Calu3 (cell line): Measurements from ENCODE around the gene SGCA. TPM values are rescaled to one million over a fixed set of nuclear protein-coding genes. Genes with fewer than 3 reads are reported as not detected.

Experiments used
- BruUV-seq: library from RNA; stranded (reverse); fragments of 400-500 nt; replicated peaks from 2 replicates; lab custom pipeline; 2021; lab: Mats Ljungman, UMichigan
- CTCF ChIA-PET: fragments of 300-600 bp; sonication (Branson Sonifier 250); formaldehyde crosslinking; loops from one replicate; lab custom pipeline; 2022; ENCODE audit warnings: antibody characterized with exemption; lab: Charles Lee
- DNase-seq: peaks from one replicate; pipeline ENCODE4 v3.0.0; 2022
- H3K27ac Mint-ChIP-seq: one replicate; pipeline ENCODE4 v1.8.0; 2022; ENCODE audit warnings: mixed read lengths; ENCODE audit not compliant: unreplicated experiment
- H3K27me3 Mint-ChIP-seq: one replicate; pipeline ENCODE4 v1.8.0; 2022; ENCODE audit warnings: mixed read lengths; ENCODE audit not compliant: unreplicated experiment
- H3K36me3 Mint-ChIP-seq: one replicate; pipeline ENCODE4 v1.8.0; 2022; ENCODE audit warnings: mild to moderate bottlenecking, moderate library complexity, mixed read lengths; ENCODE audit not compliant: insufficient read depth, unreplicated experiment
- H3K4me1 Mint-ChIP-seq: one replicate; pipeline ENCODE4 v1.8.0; 2022; ENCODE audit warnings: mild to moderate bottlenecking, low read depth, mixed read lengths; ENCODE audit not compliant: unreplicated experiment
- H3K4me3 Mint-ChIP-seq: one replicate; pipeline ENCODE4 v1.8.0; 2022; ENCODE audit warnings: mild to moderate bottlenecking, low read depth, moderate library complexity, mixed read lengths; ENCODE audit not compliant: unreplicated experiment
- H3K9me3 Mint-ChIP-seq: one replicate; pipeline ENCODE4 v1.8.0; 2022; ENCODE audit warnings: low read depth, mixed read lengths; ENCODE audit not compliant: unreplicated experiment
- intact Hi-C: fragments of 100-400 bp; cut with micrococcal nuclease; formaldehyde crosslinking; loops from one replicate; pipeline ENCODE4 v1.10.0; 2022; ENCODE audit not compliant: unreplicated experiment
- total RNA-seq: library from RNA; stranded (reverse); gene quantifications from 2 replicates; pipeline ENCODE4 v1.2.3, GENCODE V29; 2022
- TF ChIP-seq, protein P1 (sequence below): fragments of 200-600 bp; IDR thresholded peaks from one replicate; pipeline ENCODE4 v1.8.0; 2022; ENCODE audit warnings: antibody characterized with exemption; ENCODE audit not compliant: unreplicated experiment

SGCA gene
- total RNA-seq, 1 experiment from 2014 or later = not detected

GRCh38 chr17:50220811-50221210 lies 55.0 kb downstream of the SGCA start:
- H3K4me3 Mint-ChIP-seq = no peak overlapping the region
- DNase-seq = no peak
- peaks cover 43% of the 10 kb centered on the region for H3K4me1 Mint-ChIP-seq
- H3K36me3 Mint-ChIP-seq = peaks cover 9% of the 10 kb centered on the region
- intact Hi-C loops = no loop called here
- TF ChIP-seq, protein P1, sequence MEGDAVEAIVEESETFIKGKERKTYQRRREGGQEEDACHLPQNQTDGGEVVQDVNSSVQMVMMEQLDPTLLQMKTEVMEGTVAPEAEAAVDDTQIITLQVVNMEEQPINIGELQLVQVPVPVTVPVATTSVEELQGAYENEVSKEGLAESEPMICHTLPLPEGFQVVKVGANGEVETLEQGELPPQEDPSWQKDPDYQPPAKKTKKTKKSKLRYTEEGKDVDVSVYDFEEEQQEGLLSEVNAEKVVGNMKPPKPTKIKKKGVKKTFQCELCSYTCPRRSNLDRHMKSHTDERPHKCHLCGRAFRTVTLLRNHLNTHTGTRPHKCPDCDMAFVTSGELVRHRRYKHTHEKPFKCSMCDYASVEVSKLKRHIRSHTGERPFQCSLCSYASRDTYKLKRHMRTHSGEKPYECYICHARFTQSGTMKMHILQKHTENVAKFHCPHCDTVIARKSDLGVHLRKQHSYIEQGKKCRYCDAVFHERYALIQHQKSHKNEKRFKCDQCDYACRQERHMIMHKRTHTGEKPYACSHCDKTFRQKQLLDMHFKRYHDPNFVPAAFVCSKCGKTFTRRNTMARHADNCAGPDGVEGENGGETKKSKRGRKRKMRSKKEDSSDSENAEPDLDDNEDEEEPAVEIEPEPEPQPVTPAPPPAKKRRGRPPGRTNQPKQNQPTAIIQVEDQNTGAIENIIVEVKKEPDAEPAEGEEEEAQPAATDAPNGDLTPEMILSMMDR = no peak
- H3K27ac Mint-ChIP-seq = no peak overlapping the region
- no TSS peak for BruUV-seq
- peaks cover 2% of the 10 kb centered on the region for H3K9me3 Mint-ChIP-seq
- H3K27me3 Mint-ChIP-seq = no peaks in the 10 kb centered on the region
- CTCF ChIA-PET = interaction anchor here (2.1 kb wide), 1 partner anchor 8 kb away, joined by 7 read pairs; no protein-coding TSS in a partner anchor

DNA sequence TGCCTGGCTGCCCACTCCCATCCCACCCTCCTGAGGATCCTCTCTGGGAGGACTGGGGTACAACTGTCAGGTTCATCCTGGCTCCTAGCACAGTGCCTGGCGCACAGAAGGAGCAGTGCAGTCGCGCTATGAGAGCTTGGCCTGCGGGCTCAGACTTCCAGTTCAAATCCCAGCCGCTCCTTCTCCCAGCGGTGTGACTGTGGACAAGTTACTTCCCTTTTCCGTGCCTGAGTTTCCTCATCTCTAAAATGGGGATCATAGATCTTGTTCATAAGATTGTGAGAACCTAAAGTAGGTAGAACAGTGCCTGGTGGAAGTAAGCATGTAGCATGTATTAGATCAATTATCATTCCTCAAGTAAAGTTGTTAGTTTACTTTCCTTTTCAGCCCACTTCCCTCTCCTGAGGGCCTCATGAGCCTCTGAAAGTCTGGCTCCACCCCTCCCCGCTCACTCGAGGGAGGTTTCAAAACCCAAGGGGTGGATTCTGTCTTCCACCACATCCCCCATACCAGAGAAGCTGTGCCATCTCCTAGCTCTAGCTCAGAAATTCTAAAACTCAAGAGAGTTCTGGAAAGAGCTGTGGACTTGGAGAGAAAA lies 55.6 kb downstream of the SGCA start:
- intact Hi-C loops = no loop called here
- Mint-ChIP-seq H3K4me3 (no peak overlapping the region), H3K27ac (no peak overlapping the region), H3K4me1 (peaks cover 43% of the 10 kb centered on the region), H3K27me3 (no peaks in the 10 kb centered on the region), H3K9me3 (peaks cover 2% of the 10 kb centered on the region), H3K36me3 (peaks cover 9% of the 10 kb centered on the region)
- DNase-seq = no peak
- no TSS peak for BruUV-seq
- CTCF ChIA-PET = interaction anchor here (0.6 to 2.1 kb wide), 3 partner anchors 9 to 69 kb away, joined by 3 to 7 read pairs (median 3); no protein-coding TSS in a partner anchor
- TF ChIP-seq, protein P1 = no peak

- peaks cover 2% of the 10 kb centered on the region for H3K9me3 Mint-ChIP-seq
- no TSS peak for BruUV-seq
- H3K4me1 Mint-ChIP-seq = peaks cover 43% of the 10 kb centered on the region
- DNase-seq = no peak
- no peak overlapping the region for H3K27ac Mint-ChIP-seq
- CTCF ChIA-PET = interaction anchor here (0.6 to 2.1 kb wide), 3 partner anchors 9 to 68 kb away, joined by 3 to 7 read pairs (median 3); no protein-coding TSS in a partner anchor
- peaks cover 5% of the 10 kb centered on the region for H3K27me3 Mint-ChIP-seq
- H3K4me3 Mint-ChIP-seq = no peak overlapping the region
- peaks cover 9% of the 10 kb centered on the region for H3K36me3 Mint-ChIP-seq
- TF ChIP-seq, protein P1 = no peak
- intact Hi-C loops = no loop called here
Measured at GRCh38 chr17:50221864-50222545, 56.2 kb downstream of the SGCA start.

DNA sequence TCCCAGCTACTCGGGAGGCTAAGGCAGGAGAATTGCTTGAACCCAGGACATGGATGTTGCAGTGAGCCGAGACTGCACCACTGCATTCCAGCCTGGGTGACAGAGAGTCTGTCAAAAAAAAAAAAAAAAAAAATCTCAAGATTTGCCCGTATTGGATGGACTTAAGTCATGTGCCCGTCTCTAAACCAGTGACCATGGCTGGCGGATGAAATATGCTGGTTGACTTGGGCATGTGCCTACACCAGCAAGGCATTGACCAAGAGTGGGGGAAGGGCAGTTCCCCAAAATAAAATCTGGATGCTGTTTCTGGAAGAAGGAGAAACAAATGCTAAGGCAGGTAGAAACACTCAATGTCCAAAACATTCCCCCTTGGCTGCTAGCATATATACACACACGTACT lies 57.1 kb downstream of the SGCA start:
- TF ChIP-seq, protein P1 = no peak
- CTCF ChIA-PET = interaction anchor here (2.1 kb wide), 1 partner anchor 10 kb away, joined by 7 read pairs; no protein-coding TSS in a partner anchor
- no peak overlapping the region for H3K4me3 Mint-ChIP-seq
- intact Hi-C loops = no loop called here
- no peak overlapping the region for H3K27ac Mint-ChIP-seq
- peaks cover 14% of the 10 kb centered on the region for H3K27me3 Mint-ChIP-seq
- peaks cover 37% of the 10 kb centered on the region for H3K4me1 Mint-ChIP-seq
- no TSS peak for BruUV-seq
- peaks cover 9% of the 10 kb centered on the region for H3K36me3 Mint-ChIP-seq
- no peak for DNase-seq
- H3K9me3 Mint-ChIP-seq = peaks cover 6% of the 10 kb centered on the region

Other genes with a start within 250 kb of the SGCA start
- gene DLX4, start 196.8 kb upstream of the SGCA start, total RNA-seq = 2.4 and 2.5 TPM in 2 replicates
- not detected in 2 replicates for gene DLX3, start 170.8 kb upstream of the SGCA start, total RNA-seq
- gene ITGA3, start 109.9 kb upstream of the SGCA start, total RNA-seq = 539 and 709 TPM in 2 replicates
- gene PDK2, start 70.7 kb upstream of the SGCA start, total RNA-seq = 29.5 and 39.1 TPM in 2 replicates
- not detected in 2 replicates for gene SAMD14, start 35.8 kb upstream of the SGCA start, total RNA-seq
- 74.3 and 89.7 TPM in 2 replicates for gene PPP1R9B, start 15.3 kb upstream of the SGCA start, total RNA-seq
- 5.5 and 9.4 TPM in 2 replicates for gene COL1A1, start 35.6 kb downstream of the SGCA start, total RNA-seq
- 4.8 and 8.9 TPM in 2 replicates for gene TMEM92, start 108.5 kb downstream of the SGCA start, total RNA-seq
- gene XYLT2, start 180.1 kb downstream of the SGCA start, total RNA-seq = 44.3 and 49.3 TPM in 2 replicates
- 79.0 and 84.0 TPM in 2 replicates for gene MRPL27, start 207.2 kb downstream of the SGCA start, total RNA-seq
- 32.6 and 33.5 TPM in 2 replicates for gene EME1, start 207.2 kb downstream of the SGCA start, total RNA-seq
- gene LRRC59, start 231.5 kb downstream of the SGCA start, total RNA-seq = 205 and 212 TPM in 2 replicates